ENCODE results near the gene APLNR. TPM values are rescaled to one million over a fixed set of nuclear protein-coding genes. Genes with fewer than 3 reads are reported as not detected.

Gene APLNR
- total and polyA plus RNA-seq, 2 donors (not counting 3 experiments of a cell fraction or from before 2014, with no cell fraction given): 0.04 to 0.38 TPM

DNA sequence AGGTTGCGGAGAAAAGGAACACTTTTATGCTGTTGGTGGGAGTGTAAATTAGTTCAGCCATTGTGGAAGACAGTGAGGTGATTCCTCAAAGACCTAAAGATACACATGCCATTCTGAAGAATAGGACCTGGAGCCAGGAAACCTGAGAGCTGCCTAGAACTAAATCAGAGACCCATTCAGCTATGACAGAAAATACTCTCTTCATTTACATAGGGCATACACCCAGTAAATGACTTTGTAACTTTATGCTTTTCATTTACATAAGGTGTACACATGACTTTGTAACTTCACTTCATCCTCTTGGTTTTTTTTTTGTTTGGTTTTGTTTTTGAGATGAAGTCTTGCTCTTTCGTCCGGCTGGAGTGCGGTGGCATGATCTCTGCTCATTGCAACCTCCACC is 25.1 kb upstream of the APLNR start:
- Histone ChIP-seq H3K79me2 (ENCODE audit: control insufficient read depth, insufficient read depth, low read length) (no peaks in the 10 kb centered on the region), H4K20me1 (replicated peaks; ENCODE audit: control insufficient read depth, extremely low read depth, insufficient read depth, low read length) (no peaks in the 10 kb centered on the region), H3K4me2 (ENCODE audit: insufficient read depth, low read length) (no peak overlapping the region), H3K36me3 (ENCODE audit: control insufficient read depth in 2 of 2, extremely low read depth in 1 of 2, insufficient read depth in 2 of 2, low read length in 2 of 2) (no peaks in the 10 kb centered on the region), H3K9me3 (replicated peaks; ENCODE audit: control insufficient read depth, insufficient read depth, low read length) (no peaks in the 10 kb centered on the region), H3K27me3 (ENCODE audit: control insufficient read depth in 2 of 2, insufficient read depth in 2 of 2, low read length in 2 of 2) (peaks cover 0 to 2% of the 10 kb centered on the region in 2 experiments), H2AFZ (ENCODE audit: low read depth, low read length) (no peak overlapping the region), H3K4me1 (ENCODE audit: control insufficient read depth, extremely low read depth, insufficient read depth, low read length) (no peaks in the 10 kb centered on the region), H3K27ac (ENCODE audit: insufficient read depth, low read depth, low read length) (no peak overlapping the region), H3K9me1 (replicated peaks; ENCODE audit: control insufficient read depth, extremely low read depth, insufficient read depth, low read length) (no peaks in the 10 kb centered on the region), H3K4me3 (replicated peaks in 1 of 3; ENCODE audit: insufficient read depth in 1 of 3, low read depth in 1 of 3, low read length in 3 of 3) (no peak overlapping the region), H3K9ac (replicated peaks; ENCODE audit: extremely low read depth, insufficient read depth, low read length) (no peak overlapping the region)
- DNase-seq (ENCODE audit: low read depth, low spot score): no peak
- TF ChIP-seq POLR2A (IDR thresholded peaks at IDR 0.05; ENCODE audit: low read depth, low read length) (no peak), EZH2 (IDR thresholded peaks at IDR 0.05; ENCODE audit: borderline replicate concordance, low read depth, low read length, severe bottlenecking) (no peak), MAX (IDR thresholded peaks at IDR 0.05; ENCODE audit: insufficient read depth, insufficient read length) (no peak), GATA2 (IDR thresholded peaks at IDR 0.05; ENCODE audit: insufficient read depth, insufficient read length, low read depth, low read length) (no peak), MYC (IDR thresholded peaks at IDR 0.05; ENCODE audit: low read depth, low read length) (no peak), FOS (IDR thresholded peaks at IDR 0.05; ENCODE audit: borderline replicate concordance, insufficient read depth, low read length) (no peak), JUN (IDR thresholded peaks at IDR 0.05; ENCODE audit: borderline replicate concordance, insufficient read depth, insufficient read length, low read depth) (no peak), POLR2AphosphoS5 (IDR thresholded peaks at IDR 0.05; ENCODE audit: insufficient read depth, low read depth, low read length) (no peak)
- TF ChIP-seq, protein P1, sequence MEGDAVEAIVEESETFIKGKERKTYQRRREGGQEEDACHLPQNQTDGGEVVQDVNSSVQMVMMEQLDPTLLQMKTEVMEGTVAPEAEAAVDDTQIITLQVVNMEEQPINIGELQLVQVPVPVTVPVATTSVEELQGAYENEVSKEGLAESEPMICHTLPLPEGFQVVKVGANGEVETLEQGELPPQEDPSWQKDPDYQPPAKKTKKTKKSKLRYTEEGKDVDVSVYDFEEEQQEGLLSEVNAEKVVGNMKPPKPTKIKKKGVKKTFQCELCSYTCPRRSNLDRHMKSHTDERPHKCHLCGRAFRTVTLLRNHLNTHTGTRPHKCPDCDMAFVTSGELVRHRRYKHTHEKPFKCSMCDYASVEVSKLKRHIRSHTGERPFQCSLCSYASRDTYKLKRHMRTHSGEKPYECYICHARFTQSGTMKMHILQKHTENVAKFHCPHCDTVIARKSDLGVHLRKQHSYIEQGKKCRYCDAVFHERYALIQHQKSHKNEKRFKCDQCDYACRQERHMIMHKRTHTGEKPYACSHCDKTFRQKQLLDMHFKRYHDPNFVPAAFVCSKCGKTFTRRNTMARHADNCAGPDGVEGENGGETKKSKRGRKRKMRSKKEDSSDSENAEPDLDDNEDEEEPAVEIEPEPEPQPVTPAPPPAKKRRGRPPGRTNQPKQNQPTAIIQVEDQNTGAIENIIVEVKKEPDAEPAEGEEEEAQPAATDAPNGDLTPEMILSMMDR (IDR thresholded peaks at IDR 0.05; ENCODE audit: extremely low read depth in 1 of 2, insufficient read depth in 1 of 2, low read depth in 1 of 2, low read length in 2 of 2): no peak
- no TSS peak for BruUV-seq (replicated peaks)
- dilution Hi-C loops (cut with MboI; ENCODE audit: extremely low pct_ligation_motif_present, low sequenced_read_pairs) (no loop called here), intact Hi-C loops (cut with micrococcal nuclease) (no loop called here)
- POLR2A ChIA-PET: no interaction called here
- CTCF ChIA-PET: interaction anchor here (1.9 kb wide), 1 partner anchor 12 kb away, joined by 5 read pairs; no protein-coding TSS in a partner anchor
- FAIRE-seq: no peak
